Measurements from ENCODE around the gene PHF21B.

- TF ChIP-seq EP300 (IDR thresholded peaks at IDR 0.05; ENCODE audit: borderline replicate concordance) (no peak), CREB1 (IDR thresholded peaks at IDR 0.05; ENCODE audit: low read depth) (no peak), TEAD4 (IDR thresholded peaks at IDR 0.05) (no peak), EGR1 (IDR thresholded peaks at IDR 0.05) (no peak), REST (IDR thresholded peaks at IDR 0.05; ENCODE audit: low read depth) (no peak), MAX (IDR thresholded peaks at IDR 0.05) (no peak), TAF1 (IDR thresholded peaks at IDR 0.05; ENCODE audit: low read depth) (no peak), TCF12 (IDR thresholded peaks at IDR 0.05; ENCODE audit: low read depth) (no peak), FOXM1 (IDR thresholded peaks at IDR 0.05; ENCODE audit: borderline replicate concordance, low read depth) (no peak), YY1 (IDR thresholded peaks at IDR 0.05; ENCODE audit: low read depth) (no peak), ZBTB7A (IDR thresholded peaks at IDR 0.05; ENCODE audit: low read depth) (no peak), RAD21 (IDR thresholded peaks at IDR 0.05; ENCODE audit: low read depth) (no peak)
Observed at GRCh38 chr22:44915441-44915840, 94.4 kb downstream of the PHF21B start.

All from Ishikawa (cell line).